ENCODE data around the gene MSH2. TPM values are rescaled to one million over a fixed set of nuclear protein-coding genes. Genes with fewer than 3 reads are reported as not detected.

Gene MSH2
- total RNA-seq, 1 experiment from 2014 or later, result 139 TPM

GRCh38 chr2:47360283-47360682 is 42.7 kb upstream of the MSH2 start:
- no peaks in the 10 kb centered on the region for H3K79me2 ChIP-seq (ENCODE audit: insufficient read depth, low read length)
- no peak overlapping the region for H3K56ac ChIP-seq (ENCODE audit: insufficient read length, low read depth, low read length)
- H2AK5ac ChIP-seq (ENCODE audit: insufficient read length, low read length), result no peak overlapping the region
- H3K4me3 Mint-ChIP-seq, result no peak overlapping the region
- no peaks in the 10 kb centered on the region for H3K9me3 Mint-ChIP-seq
- no peak for DNase-seq
- no peak overlapping the region for H3K4me2 ChIP-seq (ENCODE audit: insufficient read depth, insufficient read length, low read length)
- no peak overlapping the region for H2BK5ac ChIP-seq (ENCODE audit: insufficient read length, low read length)
- TF ChIP-seq, protein P1, sequence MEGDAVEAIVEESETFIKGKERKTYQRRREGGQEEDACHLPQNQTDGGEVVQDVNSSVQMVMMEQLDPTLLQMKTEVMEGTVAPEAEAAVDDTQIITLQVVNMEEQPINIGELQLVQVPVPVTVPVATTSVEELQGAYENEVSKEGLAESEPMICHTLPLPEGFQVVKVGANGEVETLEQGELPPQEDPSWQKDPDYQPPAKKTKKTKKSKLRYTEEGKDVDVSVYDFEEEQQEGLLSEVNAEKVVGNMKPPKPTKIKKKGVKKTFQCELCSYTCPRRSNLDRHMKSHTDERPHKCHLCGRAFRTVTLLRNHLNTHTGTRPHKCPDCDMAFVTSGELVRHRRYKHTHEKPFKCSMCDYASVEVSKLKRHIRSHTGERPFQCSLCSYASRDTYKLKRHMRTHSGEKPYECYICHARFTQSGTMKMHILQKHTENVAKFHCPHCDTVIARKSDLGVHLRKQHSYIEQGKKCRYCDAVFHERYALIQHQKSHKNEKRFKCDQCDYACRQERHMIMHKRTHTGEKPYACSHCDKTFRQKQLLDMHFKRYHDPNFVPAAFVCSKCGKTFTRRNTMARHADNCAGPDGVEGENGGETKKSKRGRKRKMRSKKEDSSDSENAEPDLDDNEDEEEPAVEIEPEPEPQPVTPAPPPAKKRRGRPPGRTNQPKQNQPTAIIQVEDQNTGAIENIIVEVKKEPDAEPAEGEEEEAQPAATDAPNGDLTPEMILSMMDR (conservative IDR thresholded peaks at IDR 0.05), result no peak
- H2AFZ ChIP-seq (ENCODE audit: low read length), result no peak overlapping the region
- H2BK12ac ChIP-seq (ENCODE audit: insufficient read length, low read depth, low read length), result no peak overlapping the region
- WGBS (ENCODE audit: extremely low coverage, insufficient read length, low lambda C conversion rate), result no CpG with 5 or more reads among the region's 3 CpGs
- no peaks in the 10 kb centered on the region for H3K23me2 ChIP-seq (ENCODE audit: insufficient read length, low read depth, low read length, poor library complexity, severe bottlenecking)
- no peak overlapping the region for H3K4ac ChIP-seq (ENCODE audit: low read depth, low read length)
- no peak overlapping the region for H4K5ac ChIP-seq (ENCODE audit: insufficient read length, low read depth, low read length)
- H2BK20ac ChIP-seq (ENCODE audit: low read depth, low read length, poor library complexity, severe bottlenecking), result no peak overlapping the region
- peaks cover 7 to 16% of the 10 kb centered on the region in 2 experiments for H3K4me1 Mint-ChIP-seq
- no peaks in the 10 kb centered on the region; the same call in 1 of the 2 replicates for H3K4me1 ChIP-seq (ENCODE audit: insufficient read depth, low read length)
- H3T11ph ChIP-seq (ENCODE audit: low read length), result no peak overlapping the region
- H3K23ac ChIP-seq (ENCODE audit: insufficient read length, low read depth, low read length), result no peak overlapping the region
- peaks cover 20% of the 10 kb centered on the region for H3K27me3 Mint-ChIP-seq (ENCODE audit: low read depth)
- H3K9me3 ChIP-seq (ENCODE audit: control insufficient read depth, low read depth, low read length), result no peaks in the 10 kb centered on the region
- H2BK15ac ChIP-seq (ENCODE audit: low read depth, low read length), result no peak overlapping the region
- no peak overlapping the region for H2BK120ac ChIP-seq (ENCODE audit: low read depth, low read length, poor library complexity, severe bottlenecking)
- no peaks in the 10 kb centered on the region for H3K36me3 Mint-ChIP-seq (ENCODE audit: insufficient read depth in 1 of 3, low read depth in 3 of 3)
- H4K8ac ChIP-seq (replicated peaks; ENCODE audit: insufficient read length, low read depth, low read length), result no peak overlapping the region
- no peak overlapping the region for H3K9ac ChIP-seq (ENCODE audit: extremely low read depth, insufficient read length, low read length)
- no peak overlapping the region for H4K91ac ChIP-seq (ENCODE audit: insufficient read length, low read depth, low read length)
- H3K14ac ChIP-seq (ENCODE audit: insufficient read depth, low read length), result no peak overlapping the region
- H3K27ac ChIP-seq (ENCODE audit: insufficient read length, low read depth, low read length), result no peak overlapping the region
- H3K79me1 ChIP-seq (ENCODE audit: insufficient read depth, low read depth, low read length, poor library complexity, severe bottlenecking), result no peaks in the 10 kb centered on the region
- H3K18ac ChIP-seq (ENCODE audit: insufficient read length, low read depth, low read length), result no peak overlapping the region
- H3K27ac Mint-ChIP-seq, result no peak overlapping the region
- no peaks in the 10 kb centered on the region for H3K27me3 ChIP-seq (ENCODE audit: insufficient read depth, low read length)
- no peaks in the 10 kb centered on the region for H4K20me1 ChIP-seq (ENCODE audit: control insufficient read depth, insufficient read depth, insufficient read length)
